Loucy (cell line): ENCODE measurements around the gene C19orf12.

Experiments used
- H2AFZ ChIP-seq: fragments of 200-600 bp; sonication (generic); 2 replicates; pipeline ENCODE4 v1.6.0; 2016; ENCODE audit warnings: antibody characterized with exemption, mild to moderate bottlenecking, low read length, moderate library complexity
- H3F3A ChIP-seq: fragments of 200-600 bp; 2 replicates; pipeline ENCODE4 v1.6.0; 2016; ENCODE audit warnings: antibody characterized with exemption, low read depth, mild to moderate bottlenecking
- H3K27me3 ChIP-seq: fragments of 200-600 bp; sonication (generic); 2 replicates; pipeline ENCODE4 v1.6.1; 2014; ENCODE audit warnings: low read length, mild to moderate bottlenecking; ENCODE audit not compliant: insufficient read depth, poor library complexity, severe bottlenecking
- H3K36me3 ChIP-seq: fragments of 200-600 bp; sonication (generic); 2 replicates; pipeline ENCODE4 v1.6.1; 2016; ENCODE audit warnings: low read length; ENCODE audit not compliant: insufficient read depth
- H3K4me1 ChIP-seq: fragments of 200-600 bp; sonication (generic); 2 replicates; pipeline ENCODE4 v1.5.1; 2014; ENCODE audit warnings: low read length, mild to moderate bottlenecking; ENCODE audit not compliant: insufficient read depth, poor library complexity, severe bottlenecking
- H3K4me2 ChIP-seq: fragments of 200-600 bp; sonication (generic); 2 replicates; pipeline ENCODE4 v1.6.0; 2014; ENCODE audit warnings: antibody characterized with exemption, low read length, low read depth, mild to moderate bottlenecking; ENCODE audit not compliant: poor library complexity, severe bottlenecking
- H3K4me3 ChIP-seq: fragments of 200-600 bp; sonication (generic); 2 replicates; pipeline ENCODE4 v1.5.1; 2014; ENCODE audit warnings: low read length, mild to moderate bottlenecking, mixed read lengths; ENCODE audit not compliant: poor library complexity, severe bottlenecking
- H3K79me2 ChIP-seq: fragments of 200-600 bp; sonication (generic); 2 replicates; pipeline ENCODE4 v1.6.1; 2014; ENCODE audit warnings: low read length; ENCODE audit not compliant: insufficient read depth
- H3K9ac ChIP-seq: fragments of 200-600 bp; sonication (generic); 2 replicates; pipeline ENCODE4 v1.6.0; 2014; ENCODE audit warnings: mild to moderate bottlenecking, low read depth, low read length, moderate library complexity; ENCODE audit not compliant: poor library complexity, severe bottlenecking
- H3K9me2 ChIP-seq: fragments of 200-600 bp; sonication (generic); replicated peaks from 2 replicates; pipeline ENCODE4 v1.6.1; 2016; ENCODE audit warnings: low read depth, low read length, mixed read lengths
- H3K9me3 ChIP-seq: fragments of 200-600 bp; sonication (generic); 2 replicates; pipeline ENCODE4 v1.6.1; 2014; ENCODE audit warnings: mild to moderate bottlenecking, antibody characterized with exemption, low read length, low read depth; ENCODE audit not compliant: insufficient read depth
- H4K20me1 ChIP-seq: fragments of 200-600 bp; sonication (generic); 2 replicates; pipeline ENCODE4 v1.6.0; 2014; ENCODE audit warnings: antibody characterized with exemption, low read length, mild to moderate bottlenecking; ENCODE audit not compliant: insufficient read depth, poor library complexity, severe bottlenecking
- CTCF ChIP-seq: fragments of 200-600 bp; sonication (generic); conservative IDR thresholded peaks from 2 replicates; pipeline ENCODE4 v1.5.1; 2014; ENCODE audit warnings: mild to moderate bottlenecking, antibody characterized with exemption, low read length
- EZH2phosphoT487 ChIP-seq: fragments of 200-600 bp; IDR thresholded peaks from 2 replicates; pipeline ENCODE4 v1.6.1; 2018; ENCODE audit warnings: antibody characterized with exemption, mild to moderate bottlenecking, moderate library complexity, borderline replicate concordance

C19orf12 gene

GRCh38 chr19:29737461-29738000 is 22.5 kb upstream of the C19orf12 start:
- no peaks in the 10 kb centered on the region for H3K36me3 ChIP-seq

GRCh38 chr19:29735829-29736228 is 20.8 kb upstream of the C19orf12 start:
- no peak overlapping the region for H2AFZ ChIP-seq

More at GRCh38 chr19:29737461-29738000, 22.5 kb upstream of the C19orf12 start:
- no peaks in the 10 kb centered on the region for H3K9me3 ChIP-seq
- H3K4me2 ChIP-seq: no peak overlapping the region
- no peaks in the 10 kb centered on the region for H3K79me2 ChIP-seq
- H3K9ac ChIP-seq: no peak overlapping the region
- TF ChIP-seq EZH2phosphoT487: no peak
- TF ChIP-seq CTCF: no peak
- H4K20me1 ChIP-seq: no peaks in the 10 kb centered on the region
- no peaks in the 10 kb centered on the region for H3K9me2 ChIP-seq
- H3K27me3 ChIP-seq: no peaks in the 10 kb centered on the region
- no peak overlapping the region for H3K4me3 ChIP-seq
- no peaks in the 10 kb centered on the region for H3K4me1 ChIP-seq
- no peaks in the 10 kb centered on the region for H3F3A ChIP-seq
- no peak overlapping the region for H2AFZ ChIP-seq

GRCh38 chr19:29731331-29731850 is 16.3 kb upstream of the C19orf12 start:
- Histone ChIP-seq H3K9me3 (no peaks in the 10 kb centered on the region), H3K79me2 (no peaks in the 10 kb centered on the region), H3F3A (no peaks in the 10 kb centered on the region), H3K4me3 (no peak overlapping the region), H4K20me1 (no peaks in the 10 kb centered on the region), H3K9me2 (no peaks in the 10 kb centered on the region), H3K4me1 (no peaks in the 10 kb centered on the region), H2AFZ (no peak overlapping the region), H3K9ac (no peak overlapping the region), H3K4me2 (no peak overlapping the region), H3K36me3 (no peaks in the 10 kb centered on the region), H3K27me3 (no peaks in the 10 kb centered on the region)
- TF ChIP-seq CTCF: no peak
- no peak for TF ChIP-seq EZH2phosphoT487

More at GRCh38 chr19:29735829-29736228, 20.8 kb upstream of the C19orf12 start:
- Histone ChIP-seq H3K36me3 (no peaks in the 10 kb centered on the region), H3K9ac (no peak overlapping the region), H3K9me3 (no peaks in the 10 kb centered on the region), H3K4me3 (no peak overlapping the region), H3K9me2 (no peaks in the 10 kb centered on the region), H3K27me3 (no peaks in the 10 kb centered on the region), H3K4me2 (no peak overlapping the region), H3K79me2 (no peaks in the 10 kb centered on the region), H3K4me1 (no peaks in the 10 kb centered on the region), H4K20me1 (no peaks in the 10 kb centered on the region), H3F3A (no peaks in the 10 kb centered on the region)
- no peak for TF ChIP-seq CTCF
- no peak for TF ChIP-seq EZH2phosphoT487
